Glutamatergic neuron (in vitro differentiated cells): ENCODE measurements around the gene IPMK. TPM values are rescaled to one million over a fixed set of nuclear protein-coding genes. Genes with fewer than 3 reads are reported as not detected.

ENCODE experiments used
- DNase-seq: peaks from one replicate; pipeline ENCODE4 v3.0.0; 2022
- H3K27ac Mint-ChIP-seq: one replicate; pipeline ENCODE4 v1.8.0; 2020; ENCODE audit warnings: mild to moderate bottlenecking, mixed read lengths, inconsistent platforms; ENCODE audit not compliant: unreplicated experiment
- H3K27me3 Mint-ChIP-seq: one replicate; pipeline ENCODE4 v1.8.0; 2020; ENCODE audit warnings: mild to moderate bottlenecking, moderate library complexity, mixed read lengths, inconsistent platforms; ENCODE audit not compliant: unreplicated experiment
- H3K36me3 Mint-ChIP-seq: one replicate; pipeline ENCODE4 v1.8.0; 2020; ENCODE audit warnings: mild to moderate bottlenecking, mixed read lengths, inconsistent platforms; ENCODE audit not compliant: unreplicated experiment
- H3K4me1 Mint-ChIP-seq: one replicate; pipeline ENCODE4 v1.8.0; 2020; ENCODE audit warnings: mild to moderate bottlenecking, low read depth, mixed read lengths, inconsistent platforms; ENCODE audit not compliant: unreplicated experiment
- H3K4me3 Mint-ChIP-seq: one replicate; pipeline ENCODE4 v1.8.0; 2020; ENCODE audit warnings: mild to moderate bottlenecking, mixed read lengths, inconsistent platforms; ENCODE audit not compliant: unreplicated experiment
- H3K9me3 Mint-ChIP-seq: one replicate; pipeline ENCODE4 v1.8.0; 2020; ENCODE audit warnings: mild to moderate bottlenecking, moderate library complexity, mixed read lengths, inconsistent platforms; ENCODE audit not compliant: unreplicated experiment
- total RNA-seq: library from RNA; stranded (reverse); fragmentation: NEBNext Ultra II Directional; extraction: Animal tissue kit (Norgen Biotek cat#: 25700); gene quantifications from one replicate; pipeline ENCODE4 v1.2.1, GENCODE V29; 2021; ENCODE audit not compliant: unreplicated experiment
- TF ChIP-seq, protein P1 (sequence below): fragments of 200-600 bp; sonication (generic); IDR thresholded peaks from one replicate; pipeline ENCODE4 v1.5.0; 2021; ENCODE audit not compliant: partially characterized antibody, unreplicated experiment

Gene IPMK
- total RNA-seq, 1 donor from 2014 or later = 7.6 TPM

DNA sequence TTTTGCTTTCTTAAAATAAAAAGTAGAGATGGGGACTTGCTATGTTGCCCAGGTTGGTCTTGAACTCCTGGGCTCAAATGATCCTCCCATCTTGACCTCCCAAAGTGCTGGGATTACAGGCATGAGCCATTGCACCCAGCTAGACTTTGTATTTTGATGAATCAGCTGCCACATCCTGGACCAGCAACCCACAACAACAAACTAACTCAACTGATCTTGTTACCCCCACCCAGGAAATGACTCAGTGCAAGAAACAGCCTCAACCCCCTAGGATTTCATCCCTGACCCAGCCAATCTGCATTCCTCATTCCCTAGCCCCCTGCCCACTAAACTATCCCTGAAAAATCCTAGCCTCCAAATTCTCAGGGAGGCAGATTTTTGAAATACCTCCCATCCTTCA is 123.8 kb downstream of the IPMK start:
- H3K4me1 Mint-ChIP-seq = no peaks in the 10 kb centered on the region
- H3K4me3 Mint-ChIP-seq = no peak overlapping the region
- no peaks in the 10 kb centered on the region for H3K27me3 Mint-ChIP-seq
- DNase-seq = no peak
- TF ChIP-seq, protein P1, sequence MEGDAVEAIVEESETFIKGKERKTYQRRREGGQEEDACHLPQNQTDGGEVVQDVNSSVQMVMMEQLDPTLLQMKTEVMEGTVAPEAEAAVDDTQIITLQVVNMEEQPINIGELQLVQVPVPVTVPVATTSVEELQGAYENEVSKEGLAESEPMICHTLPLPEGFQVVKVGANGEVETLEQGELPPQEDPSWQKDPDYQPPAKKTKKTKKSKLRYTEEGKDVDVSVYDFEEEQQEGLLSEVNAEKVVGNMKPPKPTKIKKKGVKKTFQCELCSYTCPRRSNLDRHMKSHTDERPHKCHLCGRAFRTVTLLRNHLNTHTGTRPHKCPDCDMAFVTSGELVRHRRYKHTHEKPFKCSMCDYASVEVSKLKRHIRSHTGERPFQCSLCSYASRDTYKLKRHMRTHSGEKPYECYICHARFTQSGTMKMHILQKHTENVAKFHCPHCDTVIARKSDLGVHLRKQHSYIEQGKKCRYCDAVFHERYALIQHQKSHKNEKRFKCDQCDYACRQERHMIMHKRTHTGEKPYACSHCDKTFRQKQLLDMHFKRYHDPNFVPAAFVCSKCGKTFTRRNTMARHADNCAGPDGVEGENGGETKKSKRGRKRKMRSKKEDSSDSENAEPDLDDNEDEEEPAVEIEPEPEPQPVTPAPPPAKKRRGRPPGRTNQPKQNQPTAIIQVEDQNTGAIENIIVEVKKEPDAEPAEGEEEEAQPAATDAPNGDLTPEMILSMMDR = no peak
- no peak overlapping the region for H3K27ac Mint-ChIP-seq
- peaks cover 4% of the 10 kb centered on the region for H3K36me3 Mint-ChIP-seq
- H3K9me3 Mint-ChIP-seq = no peaks in the 10 kb centered on the region

Other genes with a start within 250 kb of the IPMK start
- 29.3 TPM for gene CISD1, start 1.3 kb upstream of the IPMK start, total RNA-seq
- gene UBE2D1, start 67.1 kb upstream of the IPMK start, total RNA-seq = 48.1 TPM
- gene TFAM, start 117.5 kb upstream of the IPMK start, total RNA-seq = 31.8 TPM
- 0.12 TPM for gene BICC1, start 245.0 kb upstream of the IPMK start, total RNA-seq